ENCODE data around the gene PTGES2.

DNA sequence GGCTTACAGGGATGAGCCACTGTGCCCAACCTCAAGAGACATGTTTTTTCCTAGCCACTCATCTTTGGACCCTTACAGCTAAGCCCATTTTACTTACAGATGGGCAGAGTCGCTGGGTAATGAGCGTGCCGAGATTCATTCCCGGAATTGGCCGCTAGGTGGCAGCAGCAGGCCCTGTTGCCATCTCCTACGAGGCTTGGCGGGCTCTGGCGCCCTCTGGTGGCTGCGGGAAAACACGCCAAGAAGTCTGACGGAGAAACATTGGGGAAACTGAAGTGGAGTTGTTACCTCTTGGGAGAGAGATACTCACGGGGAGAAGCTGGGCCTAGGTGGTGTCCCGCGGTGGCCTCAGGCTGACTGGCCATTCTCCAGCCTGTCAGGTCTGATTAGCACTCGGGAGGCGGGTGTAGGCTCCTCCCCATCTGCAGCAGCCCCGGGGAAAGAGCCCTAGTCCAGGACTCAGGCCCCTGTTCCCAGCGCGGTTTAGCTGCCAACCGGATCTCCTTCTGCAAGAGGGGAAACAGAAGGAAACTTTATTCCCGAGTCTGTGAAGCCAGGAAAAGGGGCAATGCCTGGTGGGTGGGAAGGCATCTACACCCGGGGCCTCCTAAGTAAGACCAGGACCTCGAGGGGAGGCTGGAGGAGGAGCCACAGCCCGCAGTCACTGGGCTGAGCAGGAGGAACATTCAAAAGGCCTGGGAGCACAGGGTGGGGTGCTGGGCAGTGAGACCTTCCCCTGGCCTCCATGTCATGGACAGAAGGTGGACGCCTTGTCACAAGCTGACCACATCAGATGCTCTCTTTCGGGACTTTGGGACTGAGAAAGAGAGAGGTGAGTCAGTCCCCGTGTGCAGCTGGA is 9.7 kb downstream of the PTGES2 start:
- TF ChIP-seq POLR2AphosphoS5 (IDR thresholded peaks at IDR 0.05; ENCODE audit: low read depth, low read length), result no peak
- TF ChIP-seq POLR2A (IDR thresholded peaks at IDR 0.05; ENCODE audit: low read depth, low read length), result no peak
- TF ChIP-seq TAF1 (IDR thresholded peaks at IDR 0.05; ENCODE audit: borderline replicate concordance, low read depth, low read length), result no peak
